H1 (cell line): ENCODE measurements around the gene TSPEAR. TPM values are rescaled to one million over a fixed set of nuclear protein-coding genes. Genes with fewer than 3 reads are reported as not detected.

Source experiments
- CTCF ChIA-PET: fragments of 300-600 bp; sonication (Branson Sonifier 250); formaldehyde crosslinking; loops from one replicate; lab custom pipeline; 2021; ENCODE audit not compliant: partially characterized antibody; lab: Charles Lee
- POLR2A ChIA-PET: fragments of 300-600 bp; sonication (Branson Sonifier 250); formaldehyde crosslinking; loops from one replicate; lab custom pipeline; 2021; ENCODE audit warnings: inconsistent platforms; ENCODE audit not compliant: partially characterized antibody; lab: Charles Lee
- DNase-seq, 2 experiments: peaks; one replicate each; pipeline versions ENCODE4 v3.0.0 to v3.0.0-alpha.2; 2010 to 2022; ENCODE audit warnings: low spot score in 2 of 2, low read depth in 1 of 2, mixed read lengths in 1 of 2
- FAIRE-seq: peaks from 2 replicates; lab custom pipeline; 2011; peaks lifted over from hg19 to GRCh38; lab: Jason Lieb, UNC
- H2AFZ ChIP-seq: 2 replicates; pipeline ENCODE4 v1.8.1; 2012; ENCODE audit warnings: low read length, inconsistent platforms
- H2AK5ac ChIP-seq: 2 replicates; pipeline ENCODE4 v1.6.1; 2013; ENCODE audit warnings: low read depth, low read length
- H2BK120ac ChIP-seq: replicated peaks from 2 replicates; pipeline ENCODE3; 2013; ENCODE audit warnings: low read depth, low read length, inconsistent platforms
- H2BK12ac ChIP-seq: 2 replicates; pipeline ENCODE4 v1.6.1; 2013; ENCODE audit warnings: low read depth, low read length
- H2BK15ac ChIP-seq: 2 replicates; pipeline ENCODE4 v1.6.1; 2013; ENCODE audit warnings: low read length
- H2BK20ac ChIP-seq: 2 replicates; pipeline ENCODE4 v1.6.1; 2013; ENCODE audit warnings: low read length
- H2BK5ac ChIP-seq: 2 replicates; pipeline ENCODE4 v1.6.1; 2013; ENCODE audit warnings: low read depth, low read length
- H3K14ac ChIP-seq: 2 replicates; pipeline ENCODE4 v1.6.1; 2013; ENCODE audit warnings: inconsistent platforms; ENCODE audit not compliant: insufficient read length
- H3K18ac ChIP-seq: 2 replicates; pipeline ENCODE4 v1.6.1; 2013; ENCODE audit warnings: low read length; ENCODE audit errors: extremely low read depth
- H3K23ac ChIP-seq: 2 replicates; pipeline ENCODE4 v1.6.1; 2013; ENCODE audit warnings: inconsistent platforms; ENCODE audit not compliant: insufficient read length
- H3K23me2 ChIP-seq: 2 replicates; pipeline ENCODE4 v1.6.1; 2013; ENCODE audit warnings: low read depth, low read length
- H3K27ac ChIP-seq: 2 replicates; pipeline ENCODE4 v1.6.1; 2011; ENCODE audit warnings: low read depth, low read length, inconsistent platforms
- H3K27me3 ChIP-seq, 4 experiments: replicated peaks in 1 of 4; 1 replicate in 1 of 4; 2 replicates in 3 of 4; pipeline versions ENCODE4 v1.6.1 to v1.8.1; 2011 to 2013; ENCODE audit warnings: low read length in 3 of 4, mild to moderate bottlenecking in 3 of 4, inconsistent platforms in 2 of 4, mixed read lengths in 2 of 4, moderate library complexity in 1 of 4; ENCODE audit not compliant: control insufficient read depth in 3 of 4, insufficient read depth in 3 of 4; ENCODE audit errors: extremely low read depth in 1 of 4
- H3K36me3 ChIP-seq, 4 experiments: 2 replicates each; pipeline versions ENCODE4 v1.6.1 to v1.8.1; 2011 to 2013; ENCODE audit warnings: mild to moderate bottlenecking in 4 of 4, low read length in 3 of 4, moderate library complexity in 2 of 4, control low read depth in 1 of 4, inconsistent platforms in 1 of 4; ENCODE audit not compliant: insufficient read depth in 4 of 4, control insufficient read depth in 2 of 4
- H3K4ac ChIP-seq: replicated peaks from 2 replicates; pipeline ENCODE3; 2013; ENCODE audit warnings: low read length, low read depth, mixed read lengths, inconsistent platforms; ENCODE audit not compliant: insufficient read length
- H3K4me1 ChIP-seq, 4 experiments: replicated peaks in 1 of 4; 1 replicate in 1 of 4; 2 replicates in 3 of 4; pipeline versions ENCODE4 v1.6.1 to v1.8.1; 2011 to 2013; ENCODE audit warnings: low read length in 3 of 4, inconsistent platforms in 2 of 4, mixed read lengths in 1 of 4; ENCODE audit not compliant: insufficient read depth in 4 of 4, control insufficient read depth in 3 of 4
- H3K4me2 ChIP-seq, 2 experiments: 2 replicates each; pipeline versions ENCODE4 v1.6.1 to v1.8.1; 2011 to 2013; ENCODE audit warnings: low read depth in 2 of 2, low read length in 2 of 2, control low read depth in 1 of 2, inconsistent platforms in 1 of 2, mild to moderate bottlenecking in 1 of 2; ENCODE audit not compliant: insufficient read depth in 1 of 2
- H3K4me3 ChIP-seq, 4 experiments: fragments of 200-600, 300-600 bp in 1 of 4; sonication (generic), shearing (Covaris generic), sonication (Bioruptor Twin) in 1 of 4; 2 replicates each; pipeline versions ENCODE4 v1.5.1 to v1.8.1; 2011 to 2016; ENCODE audit warnings: low read length in 4 of 4, low read depth in 3 of 4, control low read depth in 2 of 4, inconsistent platforms in 2 of 4, mild to moderate bottlenecking in 2 of 4, mixed read lengths in 1 of 4, moderate library complexity in 1 of 4; ENCODE audit not compliant: insufficient read depth in 2 of 4; ENCODE audit errors: extremely low read depth in 1 of 4
- H3K56ac ChIP-seq: replicated peaks from 2 replicates; pipeline ENCODE3; 2013; ENCODE audit warnings: low read depth, mild to moderate bottlenecking, mixed read lengths, low read length, inconsistent platforms; ENCODE audit not compliant: insufficient read length
- H3K79me1 ChIP-seq: 2 replicates; pipeline ENCODE4 v1.6.1; 2013; ENCODE audit warnings: low read depth, low read length, control low read depth
- H3K79me2 ChIP-seq, 2 experiments: 2 replicates each; pipeline versions ENCODE4 v1.6.1 to v1.8.1; 2012 to 2013; ENCODE audit warnings: low read length in 2 of 2, mild to moderate bottlenecking in 2 of 2, inconsistent platforms in 1 of 2; ENCODE audit not compliant: insufficient read depth in 2 of 2, control insufficient read depth in 1 of 2
- H3K9ac ChIP-seq, 4 experiments: replicated peaks in 1 of 4; 1 replicate in 1 of 4; 2 replicates in 3 of 4; pipeline versions ENCODE4 v1.6.1 to v1.8.1; 2011 to 2013; ENCODE audit warnings: low read depth in 3 of 4, low read length in 3 of 4, control low read depth in 2 of 4, mild to moderate bottlenecking in 2 of 4, moderate library complexity in 2 of 4, inconsistent platforms in 1 of 4; ENCODE audit errors: extremely low read depth in 1 of 4
- H3K9me3 ChIP-seq, 2 experiments: 2 replicates each; pipeline versions ENCODE4 v1.6.1 to v1.8.1; 2012 to 2013; ENCODE audit warnings: mild to moderate bottlenecking in 2 of 2, moderate library complexity in 2 of 2, control low read depth in 1 of 2, inconsistent platforms in 1 of 2, low read depth in 1 of 2, low read length in 1 of 2, mixed read lengths in 1 of 2; ENCODE audit not compliant: insufficient read depth in 2 of 2
- H4K20me1 ChIP-seq, 2 experiments: replicated peaks in 1 of 2; 2 replicates each; pipeline versions ENCODE3 to v1.8.1; 2011 to 2013; ENCODE audit warnings: inconsistent platforms in 2 of 2, low read length in 2 of 2, mild to moderate bottlenecking in 1 of 2; ENCODE audit not compliant: insufficient read depth in 2 of 2, control insufficient read depth in 1 of 2
- H4K5ac ChIP-seq: 2 replicates; pipeline ENCODE4 v1.6.1; 2013; ENCODE audit warnings: low read length, low read depth, mixed read lengths, inconsistent platforms; ENCODE audit not compliant: insufficient read length
- H4K8ac ChIP-seq: 2 replicates; pipeline ENCODE4 v1.8.0; 2013; ENCODE audit warnings: mild to moderate bottlenecking, moderate library complexity, low read length, inconsistent platforms; ENCODE audit not compliant: insufficient read depth; ENCODE audit errors: extremely low read depth
- H4K91ac ChIP-seq: replicated peaks from 2 replicates; pipeline ENCODE3; 2013; ENCODE audit warnings: low read length, mixed read lengths, inconsistent platforms; ENCODE audit not compliant: insufficient read length
- BCL11A ChIP-seq, 2 experiments: IDR thresholded peaks; one replicate each; pipeline ENCODE4 v1.6.1; 2011; ENCODE audit warnings: low read depth in 2 of 2, low read length in 2 of 2, mild to moderate bottlenecking in 2 of 2
- BRCA1 ChIP-seq: IDR thresholded peaks from 2 replicates; pipeline ENCODE4 v1.6.1; 2012; ENCODE audit warnings: low read depth, low read length, improper control_type of control experiment
- GTF2F1 ChIP-seq: IDR thresholded peaks from 2 replicates; pipeline ENCODE4 v1.6.1; 2012; ENCODE audit warnings: low read depth, low read length, improper control_type of control experiment, borderline replicate concordance
- KDM1A ChIP-seq: fragments of 200-600, 300-600 bp; sonication (generic); IDR thresholded peaks from 2 replicates; pipeline ENCODE4 v1.7.1; 2016; ENCODE audit warnings: mild to moderate bottlenecking, low read length, borderline replicate concordance
- POLR2A ChIP-seq, 2 experiments: IDR thresholded peaks; 1 replicate in 1 of 2; 2 replicates in 1 of 2; pipeline ENCODE4 v1.6.1; 2011; ENCODE audit warnings: low read depth in 2 of 2, low read length in 2 of 2, mild to moderate bottlenecking in 2 of 2; ENCODE audit errors: control extremely low read depth in 1 of 2
- SRF ChIP-seq: IDR thresholded peaks from 2 replicates; pipeline ENCODE4 v1.6.1; 2011; ENCODE audit warnings: mild to moderate bottlenecking, low read depth, low read length, moderate library complexity
- WGBS, 2 experiments: shearing (Covaris generic) in 1 of 2; methylation state at CpG; one replicate each; pipeline versions ENCODE4 v1.1.6 to v1.1.7; 2013 to 2015; ENCODE audit warnings: low lambda C conversion rate in 2 of 2, mixed read lengths in 2 of 2, inconsistent platforms in 1 of 2, low coverage in 1 of 2, missing lambda C conversion rate in 1 of 2; ENCODE audit not compliant: insufficient replicate concordance in 2 of 2, insufficient coverage in 1 of 2, insufficient read length in 1 of 2; ENCODE audit errors: extremely low coverage in 1 of 2, missing lambda C conversion rate in 1 of 2; 5-methylcytosine and 5-hydroxymethylcytosine counted together
- polyA plus RNA-seq, 7 experiments: library from polyadenylated mRNA; depleted of rRNA in 3 of 7; stranded (reverse) in 5 of 7; unstranded in 2 of 7; fragments of >200 nt in 5 of 7; fragments of 200-250 nt in 2 of 7; gene quantifications; 1 replicate in 5 of 7; 2 replicates in 1 of 7; 4 replicates in 1 of 7; pipeline versions ENCODE4 v1.2.1 to v1.2.3, GENCODE V29; 2011 to 2013; ENCODE audit warnings: missing spikeins in 2 of 7, mixed read lengths in 2 of 7
- total RNA-seq: library from RNA; stranded (reverse); fragmentation: NEBNext Ultra II Directional; extraction: Animal tissue kit (Norgen Biotek cat#: 25700); gene quantifications from 2 replicates; pipeline ENCODE4 v1.2.1, GENCODE V29; 2021

The TSPEAR gene
- total and polyA plus RNA-seq, 2 of the 8 experiments (the other 6 are each of a cell fraction or from before 2014, with no cell fraction given), result 0.58 to 0.89 TPM

GRCh38 chr21:44480200-44481053 lies 230.9 kb downstream of the TSPEAR start:
- no peak overlapping the region for H3K27ac ChIP-seq

More at GRCh38 chr21:44480200-44481053, 230.9 kb downstream of the TSPEAR start:
- no peak overlapping the region for H3K4ac ChIP-seq
- DNase-seq (no peak), FAIRE-seq (no peak)
- H2AK5ac ChIP-seq, result no peak overlapping the region
- no peak overlapping the region for H2BK15ac ChIP-seq
- H3K4me3 ChIP-seq, result no peak overlapping the region
- no peak overlapping the region for H3K9ac ChIP-seq
- no peak overlapping the region for H4K8ac ChIP-seq
- ChIA-PET POLR2A (interaction anchor here (0.6 to 0.7 kb wide), 3 partner anchors 42 to 179 kb away, joined by 3 to 4 read pairs (median 3); no protein-coding TSS in a partner anchor), CTCF (interaction anchor here (0.6 to 2.9 kb wide), 24 partner anchors 9 to 313 kb away, joined by 3 to 20 read pairs (median 4); partner anchors contain the start of gene PFKL)
- no peaks in the 10 kb centered on the region for H3K9me3 ChIP-seq
- no peak overlapping the region for H4K5ac ChIP-seq
- H3K4me1 ChIP-seq, result peaks cover 0 to 3% (median 0%) of the 10 kb centered on the region in 4 experiments; a peak in 3 of 7 replicates
- no peak overlapping the region for H3K56ac ChIP-seq
- no peak for TF ChIP-seq POLR2A (IDR thresholded peaks at IDR 0.05; ENCODE audit: control extremely low read depth in 1 of 2, low read depth in 2 of 2, low read length in 2 of 2)
- no peak for TF ChIP-seq KDM1A
- no peak for TF ChIP-seq SRF
- no peak for TF ChIP-seq GTF2F1
- no peak for TF ChIP-seq BRCA1
- TF ChIP-seq BCL11A (IDR thresholded peaks at IDR 0.05; ENCODE audit: low read depth in 2 of 2, low read length in 2 of 2), result no peak
- H3K4me2 ChIP-seq, result no peak overlapping the region
- no peak overlapping the region for H2BK20ac ChIP-seq
- no peak overlapping the region for H2BK120ac ChIP-seq
- H3K79me2 ChIP-seq, result no peaks in the 10 kb centered on the region
- H3K79me1 ChIP-seq, result no peaks in the 10 kb centered on the region
- H3K23me2 ChIP-seq, result no peaks in the 10 kb centered on the region
- WGBS, 2 experiments, result 75% methylated on average over 16 of the region's 16 CpGs; no CpG with 5 or more reads in 1 of the 2 experiments
- H3K36me3 ChIP-seq, result no peaks in the 10 kb centered on the region
- no peak overlapping the region for H4K91ac ChIP-seq
- H2BK12ac ChIP-seq, result 0 out of 2 replicates have a peak overlapping the region, but pooled peaks have one; percentile 27
- no peak overlapping the region for H3K18ac ChIP-seq
- no peak overlapping the region for H2BK5ac ChIP-seq
- no peaks in the 10 kb centered on the region; a peak in 1 of 7 replicates for H3K27me3 ChIP-seq
- no peak overlapping the region for H2AFZ ChIP-seq
- H3K14ac ChIP-seq, result no peak overlapping the region
- H4K20me1 ChIP-seq, result no peaks in the 10 kb centered on the region
- H3K23ac ChIP-seq, result no peak overlapping the region
